T-cell (primary cell): ENCODE measurements around the gene TMEM223. TPM values are rescaled to one million over a fixed set of nuclear protein-coding genes. Genes with fewer than 3 reads are reported as not detected.
A peak's percentile ranks its signal among the peaks of the same experiment; 100 is the strongest.
"Not testable (repeated sequence)": the region's sequence is repeated elsewhere in the genome, so short reads cannot be mapped to it uniquely, and the experiment has no call there.

ENCODE experiments used
- ATAC-seq, 4 experiments: fragments of 200-7000 bp in 3 of 4; fragments of 150-1000 bp in 1 of 4; cut with Tn5 transposase; replicated peaks in 1 of 4; 1 replicate in 3 of 4; 2 replicates in 1 of 4; pipeline ENCODE4 v1.10.0; 2021; ENCODE audit warnings: moderate library complexity in 3 of 4, mild to moderate bottlenecking in 2 of 4, moderate number of reproducible peaks in 1 of 4
- CTCF ChIA-PET, 2 donors: fragments of 300-600 bp; sonication (Branson Sonifier 250); formaldehyde crosslinking; loops; one replicate each; lab custom pipeline; 2022; ENCODE audit warnings: antibody characterized with exemption in 2 of 2; lab: Charles Lee
- POLR2A ChIA-PET, 2 donors: fragments of 300-600 bp; sonication (Branson Sonifier 250); formaldehyde crosslinking; loops; one replicate each; lab custom pipeline; 2022; ENCODE audit warnings: antibody characterized with exemption in 2 of 2; lab: Charles Lee
- DNase-seq, 35 experiments: peaks; one replicate each; pipeline versions ENCODE4 v3.0.0 to v3.0.0-alpha.2; 2013 to 2023
- H3K27ac ChIP-seq: one replicate; pipeline ENCODE4 v1.5.1; 2013; ENCODE audit warnings: low read length
- H3K27me3 ChIP-seq, 2 experiments: replicated peaks in 1 of 2; 1 replicate in 1 of 2; 2 replicates in 1 of 2; pipeline versions ENCODE4 v1.6.1 to v1.7.0; 2013; ENCODE audit warnings: low read length in 1 of 2, mixed read lengths in 1 of 2; ENCODE audit not compliant: control insufficient read depth in 2 of 2, insufficient read depth in 2 of 2; ENCODE audit errors: extremely low read depth in 1 of 2
- H3K36me3 ChIP-seq, 2 donors: 1 replicate in 1 of 2; 2 replicates in 1 of 2; pipeline versions ENCODE4 v1.6.1 to v1.7.0; 2013; ENCODE audit warnings: low read length in 1 of 2; ENCODE audit not compliant: control insufficient read depth in 2 of 2, insufficient read depth in 1 of 2; ENCODE audit errors: extremely low read depth in 1 of 2
- H3K4me1 ChIP-seq, 2 experiments: 1 replicate in 1 of 2; 2 replicates in 1 of 2; pipeline versions ENCODE4 v1.6.1 to v1.7.0; 2013; ENCODE audit warnings: low read length in 2 of 2, mixed read lengths in 1 of 2; ENCODE audit not compliant: insufficient read depth in 2 of 2, control insufficient read depth in 1 of 2; ENCODE audit errors: extremely low read depth in 1 of 2
- H3K4me3 ChIP-seq, 2 donors: 1 replicate in 1 of 2; 2 replicates in 1 of 2; pipeline versions ENCODE4 v1.5.1 to v1.7.0; 2013; ENCODE audit warnings: mild to moderate bottlenecking in 2 of 2, low read length in 1 of 2, moderate library complexity in 1 of 2; ENCODE audit not compliant: control insufficient read depth in 1 of 2; ENCODE audit errors: extremely low read depth in 1 of 2
- H3K9me3 ChIP-seq: 2 replicates; pipeline ENCODE4 v1.7.0; 2013
- H3K27ac Mint-ChIP-seq, 2 donors: one replicate each; pipeline ENCODE4 v1.8.0; 2020 to 2021; ENCODE audit warnings: mild to moderate bottlenecking in 2 of 2, mixed read lengths in 2 of 2
- H3K27me3 Mint-ChIP-seq, 2 donors: one replicate each; pipeline ENCODE4 v1.8.0; 2021 to 2022; ENCODE audit warnings: mixed read lengths in 2 of 2
- H3K36me3 Mint-ChIP-seq: one replicate; pipeline ENCODE4 v1.8.0; 2021; ENCODE audit warnings: mixed read lengths
- H3K4me1 Mint-ChIP-seq, 3 donors: one replicate each; pipeline ENCODE4 v1.8.0; 2020 to 2022; ENCODE audit warnings: mixed read lengths in 3 of 3, mild to moderate bottlenecking in 1 of 3
- H3K4me3 Mint-ChIP-seq, 3 donors: one replicate each; pipeline ENCODE4 v1.8.0; 2020 to 2022; ENCODE audit warnings: mild to moderate bottlenecking in 3 of 3, mixed read lengths in 3 of 3, moderate library complexity in 3 of 3
- H3K9me3 Mint-ChIP-seq, 3 donors: one replicate each; pipeline ENCODE4 v1.8.0; 2020 to 2022; ENCODE audit warnings: mixed read lengths in 3 of 3
- WGBS: methylation state at CpG from one replicate; pipeline ENCODE4 v1.1.5; 2013; ENCODE audit warnings: missing lambda C conversion rate; ENCODE audit not compliant: insufficient coverage; 5-methylcytosine and 5-hydroxymethylcytosine counted together
- total RNA-seq, 35 experiments: library from RNA in 6 of 35; stranded (reverse) in 6 of 35; fragments of 120-200 nt in 1 of 35; gene quantifications; one replicate each; pipeline versions ENCODE4 v1.2.1 to v1.2.4 and lab custom pipeline; 2013 to 2026

TMEM223 gene
- total RNA-seq, 5 donors from 2014 or later (not counting 1 experiment from before 2014, with no cell fraction given): 11.2 to 27.6 (median 23.0) TPM

DNA sequence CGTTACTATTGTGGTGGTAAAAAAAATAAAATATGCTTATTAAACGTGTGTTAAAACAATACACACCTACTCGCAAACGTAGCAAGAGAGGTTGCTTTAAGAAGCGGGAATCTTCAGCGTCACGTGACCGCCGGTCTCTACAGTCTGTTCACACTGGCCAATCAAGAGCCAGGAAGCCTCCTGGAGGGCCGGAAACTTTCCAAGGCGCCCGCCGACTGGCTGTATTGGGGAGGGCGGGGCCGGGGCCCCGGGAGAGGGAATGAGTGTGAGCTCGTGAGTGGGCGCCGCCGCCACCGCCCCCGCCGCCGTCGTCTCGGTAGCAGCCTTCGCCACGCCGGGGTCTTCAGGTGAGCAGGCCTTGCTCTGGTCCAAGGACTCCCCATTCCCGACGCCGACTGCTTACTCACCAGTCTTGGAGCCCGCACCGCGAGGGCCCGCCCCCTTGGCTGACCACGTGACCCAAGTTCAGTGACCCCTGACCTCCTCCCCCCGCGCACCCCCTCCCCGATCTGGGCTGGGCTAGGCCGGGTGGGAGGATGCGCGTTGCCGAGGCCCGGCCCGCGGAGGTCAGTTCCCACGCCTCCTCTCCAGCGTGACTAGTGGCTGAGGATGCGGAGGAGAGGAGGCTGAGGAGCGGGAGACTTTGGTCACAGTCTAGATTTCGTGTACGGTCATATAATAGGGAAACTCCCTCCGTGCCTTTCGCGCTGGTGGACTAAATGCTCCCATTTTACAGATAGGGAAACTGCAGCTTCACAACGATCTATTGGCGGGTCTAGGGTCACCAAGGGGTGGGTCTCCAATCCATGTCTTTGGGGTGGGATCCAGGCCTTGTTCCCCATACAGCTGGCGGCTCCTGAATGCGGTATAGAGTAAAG is 20.4 kb downstream of the TMEM223 start, which contains the start of gene TAF6L:
Gene TAF6L (plus strand): TSS at position 253 of the 878 bp plus-strand sequence. CDS start 4,388 bp downstream, outside the sequence.
- Mint-ChIP-seq H3K27me3 (no peaks in the 10 kb centered on the region), H3K4me3 (peak within 1 kb of the TSS; percentile 88 to 94 (median 92)), H3K36me3 (peaks cover 11% of the 10 kb centered on the region), H3K27ac (peak within 1 kb of the TSS; percentile 94 to 95), H3K4me1 (peaks cover 21 to 28% (median 27%) of the 10 kb centered on the region in 3 donors), H3K9me3 (no peaks in the 10 kb centered on the region)
- Histone ChIP-seq H3K4me3 (peak within 1 kb of the TSS; percentile 67 to 82), H3K27ac (peak within 1 kb of the TSS; percentile 77), H3K36me3 (peaks cover 4 to 23% of the 10 kb centered on the region in 2 donors), H3K9me3 (no peaks in the 10 kb centered on the region), H3K4me1 (peaks cover 8 to 26% of the 10 kb centered on the region in 2 experiments), H3K27me3 (no peaks in the 10 kb centered on the region)
- ATAC-seq: peak; percentile 85 to 89 (median 89)
- POLR2A ChIA-PET: interaction anchor here (0.5 to 1.0 kb wide), 9 partner anchors 15 to 166 kb away, joined by 3 to 11 read pairs (median 4); no protein-coding TSS in a partner anchor
- peak; percentile 71 to 91 (median 82) for DNase-seq
- WGBS: under 1% methylated on average over 30 of the region's 60 CpGs
- CTCF ChIA-PET: interaction anchor here (0.5 to 2.6 kb wide), 9 partner anchors 10 to 110 kb away, joined by 3 to 9 read pairs (median 4); partner anchors contain the start of genes POLR2G (in 2 of the 2), TMEM223 (in 1 of the 2) and ZBTB3 (in 1 of the 2)

- H3K27me3 ChIP-seq: no peaks in the 10 kb centered on the region
- Mint-ChIP-seq H3K9me3 (no peaks in the 10 kb centered on the region), H3K4me3 (peak overlapping the region; percentile 88 to 94 (median 92)), H3K27me3 (no peaks in the 10 kb centered on the region), H3K27ac (peak overlapping the region; percentile 94 to 95), H3K36me3 (peaks cover 15% of the 10 kb centered on the region), H3K4me1 (peaks cover 21 to 28% (median 27%) of the 10 kb centered on the region in 3 donors)
- H3K27ac ChIP-seq: peak overlapping the region; percentile 77
- ChIA-PET POLR2A (interaction anchor here in 1 of 2 donors (0.6 to 1.0 kb wide), 2 partner anchors 39 to 85 kb away, joined by 3 to 4 read pairs; no protein-coding TSS in a partner anchor), CTCF (interaction anchor here (0.5 to 2.6 kb wide), 7 partner anchors 9 to 86 kb away, joined by 3 to 9 read pairs (median 3); partner anchors contain the start of genes POLR2G (in 2 of the 2), TMEM223 (in 1 of the 2) and ZBTB3 (in 1 of the 2))
- DNase-seq (peak in 4 of 35 experiments; percentile 15 to 32 (median 16)), ATAC-seq (peak in 3 of 4 experiments; percentile 3 to 8 (median 6))
- H3K4me3 ChIP-seq: peak overlapping the region; percentile 67 to 82
- H3K9me3 ChIP-seq: no peaks in the 10 kb centered on the region
- H3K4me1 ChIP-seq: peaks cover 8 to 26% of the 10 kb centered on the region in 2 experiments
- peaks cover 4 to 25% of the 10 kb centered on the region in 2 donors for H3K36me3 ChIP-seq
- 2% methylated on average over 6 of the region's 18 CpGs for WGBS
Observed at GRCh38 chr11:62770778-62771143, 21.0 kb downstream of the TMEM223 start.

- ATAC-seq, H3K36me3 ChIP-seq, H3K9me3 ChIP-seq, H3K9me3 Mint-ChIP-seq, DNase-seq, H3K27me3 ChIP-seq, H3K36me3 Mint-ChIP-seq, H3K27me3 Mint-ChIP-seq: not testable (repeated sequence)
- ChIA-PET CTCF (interaction anchor here (0.6 to 1.1 kb wide), 5 partner anchors 10 to 261 kb away, joined by 3 read pairs; partner anchors contain the start of gene TAF6L (in 1 of the 2)), POLR2A (interaction anchor here (0.5 to 0.6 kb wide), 3 partner anchors 24 to 96 kb away, joined by 3 to 7 read pairs (median 4); partner anchors contain the start of genes C11orf98 (in 1 of the 2) and CSKMT (in 1 of the 2))
- peak overlapping the region; percentile 67 to 98 for H3K27ac Mint-ChIP-seq
- H3K27ac ChIP-seq: peak overlapping the region; percentile 16
- H3K4me3 Mint-ChIP-seq: peak overlapping the region; percentile 92 to 98 (median 96)
- peaks cover 22 to 26% (median 25%) of the 10 kb centered on the region in 3 donors for H3K4me1 Mint-ChIP-seq
- no CpG with 5 or more reads among the region's 9 CpGs for WGBS
- H3K4me1 ChIP-seq: peaks cover 7 to 29% of the 10 kb centered on the region in 2 experiments
- peak overlapping the region in 1 of 2 donors; percentile 80 for H3K4me3 ChIP-seq
Observed at GRCh38 chr11:62760867-62761227, 31.0 kb downstream of the TMEM223 start.

DNA sequence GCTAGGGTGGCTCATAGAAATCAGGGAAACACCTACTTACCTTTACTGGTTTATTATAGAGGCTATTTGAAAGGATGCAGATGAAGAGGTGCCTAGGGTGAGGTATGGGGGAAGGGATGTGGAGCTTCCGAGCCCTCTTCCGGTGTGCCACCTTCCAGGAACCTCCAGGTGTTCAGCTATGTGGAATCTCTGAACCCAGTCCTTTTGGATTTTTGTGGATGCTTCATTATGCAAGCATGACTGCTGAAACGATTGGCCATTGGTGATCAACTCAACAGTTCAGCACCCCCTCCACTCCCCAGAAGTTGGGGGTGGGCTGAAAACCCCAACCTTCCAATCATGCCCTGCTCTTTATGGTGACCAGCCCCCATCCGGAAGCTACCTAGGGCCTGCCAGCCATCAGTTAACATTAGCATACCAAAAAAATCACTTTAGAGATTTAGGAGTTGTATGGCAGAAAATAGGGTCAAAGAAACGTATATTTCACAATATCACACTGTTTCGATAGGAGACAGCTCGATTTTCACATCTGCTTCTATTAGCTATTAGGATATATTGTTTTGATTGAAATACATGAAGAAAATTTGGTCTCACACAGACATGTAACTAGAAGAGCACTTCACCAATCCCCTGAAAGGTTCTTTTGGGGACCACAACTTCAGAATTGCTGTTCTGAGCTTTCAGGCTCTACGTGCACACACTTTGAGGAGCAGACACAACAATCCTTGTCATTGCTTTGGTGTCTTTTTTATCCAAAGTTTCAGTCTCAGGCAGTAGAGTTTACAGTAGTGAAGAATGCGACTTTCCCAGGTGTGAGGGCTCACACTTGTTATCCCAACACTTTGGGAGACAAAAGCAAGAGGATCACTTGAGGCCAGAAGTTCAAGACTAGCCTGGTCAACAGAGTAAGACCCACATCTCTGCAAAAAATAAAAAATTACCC is 33.7 kb downstream of the TMEM223 start:
- Mint-ChIP-seq H3K4me3 (no peak overlapping the region), H3K27ac (no peak overlapping the region), H3K4me1 (peaks cover 25 to 28% (median 26%) of the 10 kb centered on the region in 3 donors), H3K9me3 (no peaks in the 10 kb centered on the region), H3K27me3 (no peaks in the 10 kb centered on the region), H3K36me3 (peaks cover 3% of the 10 kb centered on the region)
- Histone ChIP-seq H3K4me3 (no peak overlapping the region), H3K9me3 (no peaks in the 10 kb centered on the region), H3K27me3 (no peaks in the 10 kb centered on the region), H3K4me1 (peaks cover 11 to 32% of the 10 kb centered on the region in 2 experiments), H3K36me3 (peaks cover 0 to 3% of the 10 kb centered on the region in 2 donors), H3K27ac (no peak overlapping the region)
- CTCF ChIA-PET: no interaction called here
- no peak for DNase-seq
- ATAC-seq: no peak
- POLR2A ChIA-PET: interaction anchor here in 1 of 2 donors (0.7 kb wide), 2 partner anchors 7 to 9 kb away, joined by 4 to 5 read pairs; no protein-coding TSS in a partner anchor
- WGBS: 100% methylated on average over 2 of the region's 9 CpGs

DNA sequence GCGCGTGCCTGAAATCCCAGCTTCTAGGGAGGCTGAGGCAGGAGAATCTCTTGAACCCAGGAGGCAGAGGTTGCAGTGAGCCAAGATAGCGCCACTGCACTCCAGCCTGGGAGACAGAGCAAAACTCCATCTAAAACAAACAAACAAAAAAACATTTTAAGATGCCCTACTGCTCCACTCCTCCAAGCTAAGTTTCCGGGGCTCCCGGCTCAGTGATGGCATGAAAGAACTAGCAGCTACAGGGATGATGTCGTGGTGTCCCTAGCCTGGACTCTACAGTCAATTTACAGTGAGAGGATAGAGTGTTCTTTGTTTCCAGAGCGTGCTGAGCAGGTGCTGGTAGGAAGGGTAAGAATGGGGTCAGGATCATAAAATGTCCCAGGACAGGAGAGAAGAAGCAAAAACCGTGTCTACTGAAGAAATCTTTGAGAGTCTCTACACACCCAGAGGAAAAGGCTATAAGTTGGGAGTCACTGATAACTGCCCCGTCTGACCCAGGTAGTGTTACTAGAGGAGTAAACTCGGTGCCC is 36.7 kb downstream of the TMEM223 start:
- H3K4me1 Mint-ChIP-seq: peaks cover 11 to 24% (median 22%) of the 10 kb centered on the region in 3 donors
- H3K27me3 Mint-ChIP-seq: no peaks in the 10 kb centered on the region
- DNase-seq: no peak
- CTCF ChIA-PET: interaction anchor here (0.8 to 2.1 kb wide), 2 partner anchors 40 to 100 kb away, joined by 3 to 9 read pairs; no protein-coding TSS in a partner anchor
- no peaks in the 10 kb centered on the region for H3K9me3 ChIP-seq
- POLR2A ChIA-PET: interaction anchor here (0.6 to 2.0 kb wide), 3 partner anchors 9 to 133 kb away, joined by 3 to 20 read pairs (median 4); no protein-coding TSS in a partner anchor
- H3K36me3 Mint-ChIP-seq: peaks cover 4% of the 10 kb centered on the region
- peak overlapping the region in 1 of 2 donors; percentile 52 for H3K27ac Mint-ChIP-seq
- peaks cover 9 to 21% of the 10 kb centered on the region in 2 donors for H3K36me3 ChIP-seq
- no peak overlapping the region for H3K27ac ChIP-seq
- peaks cover 4 to 34% of the 10 kb centered on the region in 2 experiments for H3K4me1 ChIP-seq
- no peaks in the 10 kb centered on the region for H3K27me3 ChIP-seq
- WGBS: 95% methylated on average over 7 of the region's 10 CpGs
- no peak for ATAC-seq
- no peak overlapping the region for H3K4me3 ChIP-seq
- peak overlapping the region; percentile 65 to 97 (median 83) for H3K4me3 Mint-ChIP-seq
- H3K9me3 Mint-ChIP-seq: no peaks in the 10 kb centered on the region
